Astrocyte of the spinal cord (primary cell): ENCODE data around the gene SPINT2.
A peak's percentile ranks its signal among the peaks of the same experiment; 100 is the strongest.

Experiments
- DNase-seq: peaks from one replicate; pipeline ENCODE4 v3.0.0; 2011; ENCODE audit warnings: low read depth, low spot score
- H3K4me3 ChIP-seq: 2 replicates; pipeline ENCODE4 v1.5.1; 2011; ENCODE audit warnings: low read depth, mild to moderate bottlenecking, low read length, moderate library complexity
- CTCF ChIP-seq: IDR thresholded peaks from 2 replicates; pipeline ENCODE4 v1.5.1; 2012; ENCODE audit warnings: low read depth, mild to moderate bottlenecking, low read length, inconsistent platforms
- in situ Hi-C: cut with HindIII; loops from 2 replicates; pipeline ENCODE4 v1.10.0; 2017; ENCODE audit warnings: low sequenced_read_pairs

SPINT2 gene

GRCh38 chr19:38304352-38304865, 40.0 kb downstream of the SPINT2 start:
- TF ChIP-seq CTCF = no peak
- no peak for DNase-seq
- H3K4me3 ChIP-seq = no peak overlapping the region
- in situ Hi-C loops = no loop called here

DNA sequence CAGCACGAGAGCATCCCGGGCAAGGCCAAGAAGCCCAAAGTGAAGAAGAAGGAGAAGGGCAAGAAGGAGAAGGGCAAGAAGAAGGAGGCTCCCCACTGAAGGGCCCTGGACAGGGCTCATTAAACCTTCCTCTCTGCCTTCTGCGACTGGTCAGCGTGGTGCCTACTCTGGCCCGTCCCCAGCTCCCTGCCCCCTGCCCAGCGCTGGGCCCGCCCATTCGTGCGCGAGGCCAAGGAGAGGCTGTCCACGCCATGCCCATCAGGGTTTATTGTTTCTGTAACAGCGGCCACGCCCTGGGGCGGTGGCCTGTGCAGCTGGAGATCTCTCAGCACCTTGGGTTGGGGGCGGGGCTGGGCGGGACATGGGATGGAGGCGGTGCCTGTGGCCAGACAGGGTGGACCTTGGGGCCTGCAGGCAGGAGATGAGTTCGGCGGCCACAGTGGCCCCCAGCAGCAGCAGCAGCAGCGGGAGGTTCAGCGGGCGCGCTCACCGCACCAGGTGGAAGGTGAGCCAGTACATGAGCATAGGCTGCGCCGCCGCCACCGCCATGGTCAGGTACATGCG, 40.6 kb downstream of the SPINT2 start:
- peak; percentile 61 for DNase-seq
- in situ Hi-C loops = no loop called here
- H3K4me3 ChIP-seq = no peak overlapping the region
- TF ChIP-seq CTCF = no peak

GRCh38 chr19:38306236-38306635, 41.9 kb downstream of the SPINT2 start:
- no peak for TF ChIP-seq CTCF
- no peak for DNase-seq
- no peak overlapping the region for H3K4me3 ChIP-seq
- in situ Hi-C loops = no loop called here

DNA sequence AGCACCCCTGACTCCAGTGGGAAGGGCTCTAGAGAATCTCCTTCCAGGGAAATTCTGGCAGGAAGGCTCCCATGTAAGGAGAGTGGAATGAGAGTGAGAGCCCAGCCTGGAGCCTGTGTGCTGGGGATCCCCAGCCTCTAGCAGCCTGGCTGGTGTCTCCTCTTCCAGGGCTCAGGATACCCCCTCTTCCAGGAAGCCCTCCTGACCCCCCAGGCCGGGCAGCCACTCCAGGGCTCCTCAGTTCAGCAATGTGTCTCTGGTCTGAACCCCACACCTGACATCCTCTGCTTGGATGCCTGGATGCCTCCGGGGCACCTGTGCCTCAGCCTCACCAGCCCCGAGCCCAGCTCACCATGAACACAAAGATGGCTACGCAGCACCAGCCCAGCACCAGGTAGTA, 42.7 kb downstream of the SPINT2 start:
- no peak for DNase-seq

GRCh38 chr19:38307597-38307996, 43.2 kb downstream of the SPINT2 start:
- no peak overlapping the region for H3K4me3 ChIP-seq
- no peak for DNase-seq
- in situ Hi-C loops = no loop called here
- no peak for TF ChIP-seq CTCF

More for the DNA sequence above, 42.7 kb downstream of the SPINT2 start:
- in situ Hi-C loops = no loop called here
- no peak for TF ChIP-seq CTCF
- H3K4me3 ChIP-seq = no peak overlapping the region

DNA sequence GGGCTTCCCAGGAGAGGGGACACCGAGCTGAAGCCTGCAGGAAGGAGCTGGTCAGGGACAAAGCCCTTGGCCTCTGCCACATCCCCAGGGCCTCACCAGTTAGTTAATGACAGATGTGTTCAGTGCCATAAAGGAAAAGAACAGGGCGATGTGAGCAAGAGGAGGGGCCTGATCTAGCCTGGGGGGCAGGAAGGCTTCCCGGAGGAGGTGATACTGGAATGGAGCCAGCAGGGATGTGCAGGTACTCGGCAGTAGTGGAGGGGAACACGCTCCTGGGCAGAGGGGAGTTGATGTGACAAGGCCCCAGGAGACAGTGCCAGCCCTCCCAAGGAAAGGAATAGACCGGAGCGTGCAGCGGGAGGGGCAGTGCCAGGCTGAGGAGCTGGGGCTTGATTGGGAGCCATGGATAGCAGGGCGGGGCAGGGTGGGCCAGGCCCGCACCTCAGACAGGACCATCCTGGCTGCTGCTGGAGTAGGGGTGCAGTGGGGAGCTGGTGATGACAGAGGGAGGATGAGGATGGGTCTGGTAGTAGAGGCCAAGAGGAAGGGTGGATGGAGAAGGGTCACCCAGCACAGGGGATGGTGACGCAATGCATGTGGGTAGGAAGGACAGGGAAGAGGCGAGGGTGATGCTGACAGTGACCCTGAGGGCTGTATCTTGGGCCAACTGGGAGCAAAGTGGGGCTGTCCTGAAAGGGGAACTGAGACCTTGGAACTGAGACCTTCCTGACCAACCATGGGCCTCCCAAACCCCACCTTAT, 43.8 kb downstream of the SPINT2 start:
- TF ChIP-seq CTCF = no peak

More for the DNA sequence above, 43.8 kb downstream of the SPINT2 start:
- in situ Hi-C loops = no loop called here
- no peak overlapping the region for H3K4me3 ChIP-seq
- DNase-seq = no peak
